HepG2 (cell line): Measurements from ENCODE around the gene AKAP6. TPM values are rescaled to one million over a fixed set of nuclear protein-coding genes. Genes with fewer than 3 reads are reported as not detected.
A peak's percentile ranks its signal among the peaks of the same experiment; 100 is the strongest.

Experiments used
- AKAP8 ChIP-seq: sonication (generic); formaldehyde crosslinking; IDR thresholded peaks from 2 replicates; pipeline ENCODE4 v1.5.1; 2020; ENCODE audit warnings: mild to moderate bottlenecking, missing genetic modification reagents
- BCL6 ChIP-seq: IDR thresholded peaks from 2 replicates; pipeline ENCODE4 v1.6.1; 2016; ENCODE audit warnings: missing genetic modification reagents, missing compliant biosample characterization
- CCAR2 ChIP-seq: fragments of 200-400 bp; formaldehyde crosslinking; optimal IDR thresholded peaks from 2 replicates; pipeline ENCODE3; 2018; ENCODE audit warnings: low read depth, mild to moderate bottlenecking, low read length, moderate library complexity
- E2F1 ChIP-seq: sonication (generic); formaldehyde crosslinking; IDR thresholded peaks from 2 replicates; pipeline ENCODE4 v1.5.0; 2020; ENCODE audit warnings: missing genetic modification reagents
- HOXA9 ChIP-seq: sonication (generic); formaldehyde crosslinking; IDR thresholded peaks from 2 replicates; pipeline ENCODE4 v1.8.1; 2022; ENCODE audit warnings: missing genetic modification reagents, mild to moderate bottlenecking, moderate library complexity, borderline replicate concordance
- IKZF1 ChIP-seq: fragments of 450-650 bp; IDR thresholded peaks from 2 replicates; pipeline ENCODE4 v1.7.1; 2016
- IKZF4 ChIP-seq: sonication (generic); formaldehyde crosslinking; IDR thresholded peaks from 2 replicates; pipeline ENCODE4 v1.5.1; 2020; ENCODE audit warnings: borderline replicate concordance, mild to moderate bottlenecking, low read depth, missing genetic modification reagents; ENCODE audit errors: not compliant biosample characterization
- IRF1 ChIP-seq: sonication (generic); formaldehyde crosslinking; IDR thresholded peaks from 2 replicates; pipeline ENCODE4 v1.4.0; 2020; ENCODE audit warnings: low read depth, mild to moderate bottlenecking, missing genetic modification reagents
- KLF15 ChIP-seq: sonication (generic); formaldehyde crosslinking; IDR thresholded peaks from 2 replicates; pipeline ENCODE4 v1.8.1; 2023; ENCODE audit warnings: borderline replicate concordance, mild to moderate bottlenecking, inconsistent platforms, missing genetic modification reagents, mixed read lengths
- MAF1 ChIP-seq: sonication (generic); formaldehyde crosslinking; IDR thresholded peaks from 2 replicates; pipeline ENCODE4 v1.5.0; 2020; ENCODE audit warnings: missing genetic modification reagents, borderline replicate concordance
- MBD4 ChIP-seq: IDR thresholded peaks from 2 replicates; pipeline ENCODE4 v1.6.1; 2012; ENCODE audit warnings: low read length, inconsistent platforms, borderline replicate concordance
- MED1 ChIP-seq: sonication (generic); formaldehyde crosslinking; IDR thresholded peaks from 2 replicates; pipeline ENCODE4 v1.4.0; 2020; ENCODE audit warnings: missing genetic modification reagents
- MLLT10 ChIP-seq: sonication (generic); formaldehyde crosslinking; IDR thresholded peaks from 2 replicates; pipeline ENCODE4 v1.4.0; 2020; ENCODE audit warnings: missing genetic modification reagents
- MTF2 ChIP-seq: sonication (generic); formaldehyde crosslinking; IDR thresholded peaks from 2 replicates; pipeline ENCODE4 v1.5.0; 2020; ENCODE audit warnings: missing genetic modification reagents, borderline replicate concordance
- NCOA2 ChIP-seq: sonication (generic); formaldehyde crosslinking; IDR thresholded peaks from 2 replicates; pipeline ENCODE4 v1.8.0; 2022; ENCODE audit warnings: inconsistent platforms
- RBM39 ChIP-seq: fragments of 200-400 bp; formaldehyde crosslinking; IDR thresholded peaks from one replicate; pipeline ENCODE4 v1.6.1; 2018; ENCODE audit warnings: antibody characterized with exemption, mild to moderate bottlenecking, low read depth, low read length; ENCODE audit not compliant: poor library complexity, severe bottlenecking
- SP1 ChIP-seq, 2 experiments: fragments of 450-650 bp in 1 of 2; sonication (generic) in 1 of 2; formaldehyde crosslinking in 1 of 2; IDR thresholded peaks; 2 replicates each; pipeline versions ENCODE4 v1.4.0 to v1.6.1; 2016 to 2020; ENCODE audit warnings: missing genetic modification reagents in 1 of 2
- STAT5B ChIP-seq: sonication (generic); formaldehyde crosslinking; IDR thresholded peaks from 2 replicates; pipeline ENCODE4 v1.4.0; 2020; ENCODE audit warnings: missing genetic modification reagents
- ZFP36 ChIP-seq: fragments of 150-350 bp; IDR thresholded peaks from 2 replicates; pipeline ENCODE4 v1.6.1; 2018; ENCODE audit warnings: borderline replicate concordance, low read length, low read depth; ENCODE audit not compliant: partially characterized antibody
- ZKSCAN5 ChIP-seq: sonication (generic); formaldehyde crosslinking; IDR thresholded peaks from 2 replicates; pipeline ENCODE4 v1.5.1; 2020; ENCODE audit warnings: mild to moderate bottlenecking, missing genetic modification reagents
- ZNF225 ChIP-seq: sonication (generic); formaldehyde crosslinking; IDR thresholded peaks from 2 replicates; pipeline ENCODE4 v1.4.0; 2020; ENCODE audit warnings: mild to moderate bottlenecking, missing genetic modification reagents
- ZNF333 ChIP-seq: sonication (generic); formaldehyde crosslinking; IDR thresholded peaks from 2 replicates; pipeline ENCODE4 v1.4.0; 2020; ENCODE audit warnings: mild to moderate bottlenecking, missing genetic modification reagents, borderline replicate concordance
- ZNF558 ChIP-seq: sonication (generic); formaldehyde crosslinking; IDR thresholded peaks from 2 replicates; pipeline ENCODE4 v1.9.0; 2022; ENCODE audit warnings: mild to moderate bottlenecking, missing genetic modification reagents, borderline replicate concordance
- ZNF562 ChIP-seq: sonication (generic); formaldehyde crosslinking; IDR thresholded peaks from 2 replicates; pipeline ENCODE4 v1.8.0; 2022; ENCODE audit warnings: missing genetic modification reagents, borderline replicate concordance
- ZNF660 ChIP-seq: sonication (generic); formaldehyde crosslinking; IDR thresholded peaks from 2 replicates; pipeline ENCODE4 v1.5.1; 2020; ENCODE audit warnings: mild to moderate bottlenecking, low read depth, missing genetic modification reagents, borderline replicate concordance
- ZNF710 ChIP-seq: sonication (generic); formaldehyde crosslinking; IDR thresholded peaks from 2 replicates; pipeline ENCODE4 v1.5.0; 2020; ENCODE audit warnings: mild to moderate bottlenecking, missing genetic modification reagents, borderline replicate concordance
- ZNF740 ChIP-seq: sonication (generic); formaldehyde crosslinking; IDR thresholded peaks from 2 replicates; pipeline ENCODE4 v1.4.0; 2020; ENCODE audit warnings: missing genetic modification reagents
- ZNF792 ChIP-seq: IDR thresholded peaks from 2 replicates; pipeline ENCODE4 v1.6.1; 2016
- polyA plus RNA-seq, 8 experiments: library from polyadenylated mRNA; depleted of rRNA in 3 of 8; stranded (reverse) in 7 of 8; unstranded in 1 of 8; fragments of >200 nt; fragmentation: Illumina TruSeq in 4 of 8; extraction: Trizol in 4 of 8; gene quantifications; 2 replicates each; pipeline versions ENCODE4 v1.2.1 to v1.2.3, GENCODE V29; 2011 to 2016; ENCODE audit warnings: low read depth in 4 of 8, missing spikeins in 1 of 8, mixed read lengths in 1 of 8; ENCODE audit not compliant: insufficient read depth in 1 of 8
- total RNA-seq, 5 experiments: library from RNA; depleted of rRNA; stranded (reverse); fragments of >200 nt; fragmentation: Illumina TruSeq; extraction: Trizol; gene quantifications; 2 replicates each; pipeline ENCODE4 v1.2.3, GENCODE V29; 2016; ENCODE audit warnings: low read depth in 1 of 5

AKAP6 gene
- total and polyA plus RNA-seq, 2 of the 13 experiments (the other 11 are each of a cell fraction or from before 2014, with no cell fraction given) = 1.4 TPM

GRCh38 chr14:32576088-32576795, 247.1 kb downstream of the AKAP6 start (continued):
- TF ChIP-seq STAT5B (no peak), MAF1 (CRISPR knock-in tag) (no peak), SP1 (IDR thresholded peaks at IDR 0.05) (no peak), SP1 (CRISPR knock-in tag; IDR thresholded peaks at IDR 0.05) (no peak), ZNF710 (CRISPR knock-in tag) (no peak), ZNF558 (no peak), ZNF333 (CRISPR knock-in tag) (no peak), E2F1 (no peak), ZNF792 (CRISPR knock-in tag) (no peak), MED1 (CRISPR knock-in tag) (no peak), ZKSCAN5 (CRISPR knock-in tag) (no peak), ZNF225 (CRISPR knock-in tag) (no peak), ZNF562 (CRISPR knock-in tag) (no peak), ZFP36 (peak; percentile 25), ZNF740 (no peak), BCL6 (peak; percentile 25; the same call in 1 of the 2 replicates), RBM39 (no peak), MBD4 (no peak), HOXA9 (CRISPR knock-in tag) (no peak), IRF1 (CRISPR knock-in tag) (no peak), IKZF1 (no peak), IKZF4 (CRISPR knock-in tag) (no peak), ZNF660 (no peak), MLLT10 (CRISPR knock-in tag) (no peak), CCAR2 (no peak), NCOA2 (CRISPR knock-in tag) (0 out of 2 replicates have a peak, but pooled peaks have one; percentile 43), KLF15 (no peak), MTF2 (CRISPR knock-in tag) (no peak), AKAP8 (CRISPR knock-in tag) (no peak)
